Cardiac fibroblast (primary cell): ENCODE data around the gene ENTPD3.
A peak's percentile ranks its signal among the peaks of the same experiment; 100 is the strongest.

Experiments
- DNase-seq, 2 donors: peaks; one replicate each; pipeline versions ENCODE4 v3.0.0 to v3.0.0-alpha.2; 2010; ENCODE audit warnings: low read depth in 2 of 2
- H3K4me3 ChIP-seq, 2 donors: replicated peaks in 1 of 2; 1 replicate in 1 of 2; 2 replicates in 1 of 2; pipeline ENCODE4 v1.5.1; 2011; ENCODE audit warnings: low read depth in 2 of 2, low read length in 2 of 2, mild to moderate bottlenecking in 2 of 2, moderate library complexity in 1 of 2
- TF ChIP-seq, protein P1 (sequence below): IDR thresholded peaks from one replicate; pipeline ENCODE4 v1.5.1; 2011; ENCODE audit warnings: low read depth, mild to moderate bottlenecking, low read length, inconsistent platforms

Gene ENTPD3

DNA sequence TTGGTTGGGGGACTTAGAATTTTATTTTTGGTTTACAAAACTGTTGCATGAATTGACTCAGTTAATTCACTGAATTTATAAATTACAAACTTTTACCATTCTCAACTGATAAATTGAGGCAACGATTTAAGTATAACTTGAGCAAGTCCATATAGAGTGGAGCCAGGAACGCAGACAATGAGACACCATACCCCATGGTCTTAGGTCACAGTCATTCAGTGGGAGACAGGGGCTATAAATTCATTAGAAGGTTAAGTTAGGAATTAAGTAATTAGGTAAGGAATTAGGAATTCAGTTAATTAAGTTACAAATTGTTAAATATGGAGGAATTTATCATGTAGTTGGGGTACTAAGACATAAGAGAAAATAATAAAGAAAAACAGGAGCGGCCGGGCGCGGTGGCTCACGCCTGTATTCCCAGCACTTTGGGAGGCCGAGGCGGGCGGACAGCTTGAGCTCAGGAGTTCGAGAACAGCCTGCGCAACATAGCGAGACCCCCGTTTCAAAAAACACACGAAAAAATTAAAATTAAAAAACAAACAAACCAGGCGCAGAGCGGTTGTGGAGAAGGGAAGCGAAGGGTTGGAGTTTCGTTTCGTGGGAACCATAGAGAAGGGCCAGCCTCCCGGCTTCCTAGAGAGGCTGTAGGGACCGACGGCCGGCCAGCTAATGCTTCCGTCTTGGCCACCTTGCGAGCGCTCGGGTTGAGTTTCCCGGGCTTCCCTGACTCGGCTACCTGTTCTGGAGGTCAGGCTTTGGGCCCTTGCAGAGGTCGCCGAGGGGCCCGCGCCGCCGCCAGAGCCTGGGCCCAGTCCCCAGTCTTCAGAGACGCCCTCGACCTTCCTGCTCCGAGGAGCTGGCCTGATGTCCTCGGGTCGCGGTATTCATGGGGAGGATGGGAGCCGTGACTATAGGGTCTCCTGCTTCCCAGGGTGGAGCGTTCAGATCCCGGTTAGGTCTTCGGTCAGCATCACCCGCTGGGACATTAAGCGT, 89.8 kb downstream of the ENTPD3 start, which contains the start of gene ZNF619:
TSS of gene ZNF619 (plus strand) at position 645 of the 993 bp plus-strand sequence. CDS start 858 bp downstream, outside the sequence.
- peak within 1 kb of the TSS; percentile 73 to 84 for H3K4me3 ChIP-seq
- peak; percentile 80 to 85 for DNase-seq
- TF ChIP-seq, protein P1, sequence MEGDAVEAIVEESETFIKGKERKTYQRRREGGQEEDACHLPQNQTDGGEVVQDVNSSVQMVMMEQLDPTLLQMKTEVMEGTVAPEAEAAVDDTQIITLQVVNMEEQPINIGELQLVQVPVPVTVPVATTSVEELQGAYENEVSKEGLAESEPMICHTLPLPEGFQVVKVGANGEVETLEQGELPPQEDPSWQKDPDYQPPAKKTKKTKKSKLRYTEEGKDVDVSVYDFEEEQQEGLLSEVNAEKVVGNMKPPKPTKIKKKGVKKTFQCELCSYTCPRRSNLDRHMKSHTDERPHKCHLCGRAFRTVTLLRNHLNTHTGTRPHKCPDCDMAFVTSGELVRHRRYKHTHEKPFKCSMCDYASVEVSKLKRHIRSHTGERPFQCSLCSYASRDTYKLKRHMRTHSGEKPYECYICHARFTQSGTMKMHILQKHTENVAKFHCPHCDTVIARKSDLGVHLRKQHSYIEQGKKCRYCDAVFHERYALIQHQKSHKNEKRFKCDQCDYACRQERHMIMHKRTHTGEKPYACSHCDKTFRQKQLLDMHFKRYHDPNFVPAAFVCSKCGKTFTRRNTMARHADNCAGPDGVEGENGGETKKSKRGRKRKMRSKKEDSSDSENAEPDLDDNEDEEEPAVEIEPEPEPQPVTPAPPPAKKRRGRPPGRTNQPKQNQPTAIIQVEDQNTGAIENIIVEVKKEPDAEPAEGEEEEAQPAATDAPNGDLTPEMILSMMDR, result no peak

DNA sequence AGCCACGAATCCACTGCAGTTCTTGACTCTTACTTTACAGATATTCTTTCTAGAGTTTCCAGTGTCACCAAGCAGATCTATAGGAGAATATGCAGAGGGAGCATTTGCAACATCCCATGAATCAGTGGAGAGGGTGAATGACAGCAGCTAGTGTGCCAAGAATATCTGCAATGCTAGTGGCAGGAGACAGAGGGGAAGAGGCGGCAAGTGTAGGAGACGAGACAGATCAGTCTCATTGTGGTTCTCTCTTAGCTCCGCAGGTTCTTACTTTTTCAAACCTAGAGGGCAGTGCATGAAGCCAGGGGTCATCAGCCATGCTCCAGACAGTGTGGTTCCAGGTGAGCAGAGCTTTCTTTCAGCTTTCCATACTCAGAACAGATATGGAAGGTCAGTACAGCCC, 90.7 kb downstream of the ENTPD3 start:
- TF ChIP-seq, protein P1, result no peak
- H3K4me3 ChIP-seq, result peak overlapping the region; percentile 73 to 84
- peak; percentile 11 to 16 for DNase-seq
